ENCODE results near the gene ETNK1. TPM values are rescaled to one million over a fixed set of nuclear protein-coding genes. Genes with fewer than 3 reads are reported as not detected.

ETNK1 gene
- total and polyA plus RNA-seq, 2 donors (not counting 1 experiment from before 2014, with no cell fraction given) = 19.4 to 106 TPM

GRCh38 chr12:22738945-22739344 is 114.0 kb downstream of the ETNK1 start:
- intact Hi-C loops (cut with micrococcal nuclease) = no loop called here
- Histone ChIP-seq H3K36me3 (replicated peaks in 1 of 2; ENCODE audit: control extremely low read depth in 1 of 2, control insufficient read depth in 1 of 2, extremely low read depth in 1 of 2, insufficient read depth in 2 of 2, low read length in 1 of 2) (no peaks in the 10 kb centered on the region), H3K4me2 (replicated peaks; ENCODE audit: low read depth, low read length, poor library complexity, severe bottlenecking) (no peak overlapping the region), H2AFZ (ENCODE audit: insufficient read depth, low read depth, low read length, poor library complexity, severe bottlenecking) (no peak overlapping the region), H3K27me3 (replicated peaks in 1 of 4; ENCODE audit: control extremely low read depth in 1 of 4, control insufficient read depth in 3 of 4, insufficient read depth in 4 of 4, low read length in 3 of 4) (no peaks in the 10 kb centered on the region), H3K27ac (ENCODE audit: low read length in 2 of 2) (no peak overlapping the region), H4K20me1 (ENCODE audit: control insufficient read depth, insufficient read depth, low read length, poor library complexity, severe bottlenecking) (no peaks in the 10 kb centered on the region), H3K4me3 (ENCODE audit: control extremely low read depth in 1 of 5, extremely low read depth in 1 of 5, insufficient read depth in 1 of 5, low read depth in 2 of 5, low read length in 4 of 5) (no peak overlapping the region), H3K9ac (ENCODE audit: low read length) (no peak overlapping the region), H3K9me3 (ENCODE audit: control extremely low read depth in 1 of 3, control insufficient read depth in 2 of 3, insufficient read depth in 1 of 3, low read length in 2 of 3) (peaks cover 0 to 1% (median 0%) of the 10 kb centered on the region in 3 donors), H3K4me1 (ENCODE audit: control insufficient read depth in 2 of 2, insufficient read depth in 2 of 2, low read length in 2 of 2) (no peaks in the 10 kb centered on the region), H3K79me2 (ENCODE audit: control insufficient read depth, insufficient read depth, low read length) (no peaks in the 10 kb centered on the region)
- no peak for ATAC-seq (ENCODE audit: low read depth)
- Mint-ChIP-seq H3K27ac (no peak overlapping the region), H3K4me1 (no peaks in the 10 kb centered on the region), H3K27me3 (no peaks in the 10 kb centered on the region), H3K9me3 (ENCODE audit: insufficient read depth) (no peaks in the 10 kb centered on the region), H3K4me3 (no peak overlapping the region)
- no peak for TF ChIP-seq EZH2 (IDR thresholded peaks at IDR 0.05; ENCODE audit: borderline replicate concordance, insufficient read depth, low read depth, low read length, poor library complexity, severe bottlenecking)
- no peak for TF ChIP-seq CTCF (IDR thresholded peaks at IDR 0.05)
- ChIA-PET CTCF (no interaction called here), POLR2A (no interaction called here)
- DNase-seq = no peak
- no CpG with 5 or more reads among the region's 1 CpG for WGBS (ENCODE audit: insufficient coverage)

Small RNAs within 50 kb of the gene (small RNA-seq; reads per million reads assigned to genes)
- not detected for gene RPS27P22 (ENCODE audit: insufficient read length, low read depth, low replicate concordance)

Other genes with a start within 250 kb of the ETNK1 start
- gene C2CD5, start 80.6 kb upstream of the ETNK1 start, total RNA-seq = 59.3 and 61.7 TPM in 2 replicates
- gene C2CD5, start 80.6 kb upstream of the ETNK1 start, polyA plus RNA-seq = 24.6 and 33.4 TPM in 2 replicates